Coronary artery (tissue), 2 donors: ENCODE results near the gene OLFM2.
"Not testable (repeated sequence)": the region's sequence is repeated elsewhere in the genome, so short reads cannot be mapped to it uniquely, and the experiment has no call there.

Experiments
- DNase-seq: peaks from one replicate; pipeline ENCODE4 v3.0.0-alpha.2; 2017; ENCODE audit warnings: low spot score
- H3K27ac ChIP-seq, 2 donors: fragments of 200-600 bp; sonication (generic); one replicate each; pipeline ENCODE4 v1.5.1; 2016 to 2019
- H3K4me3 ChIP-seq: fragments of 200-600 bp; sonication (generic); 2 replicates; pipeline ENCODE4 v1.5.1; 2016; ENCODE audit warnings: mild to moderate bottlenecking, moderate library complexity
- TF ChIP-seq, protein P1 (sequence below): fragments of 200-600 bp; sonication (generic); IDR thresholded peaks from one replicate; pipeline ENCODE4 v1.5.1; 2019; ENCODE audit warnings: antibody characterized with exemption

OLFM2 gene

GRCh38 chr19:9834726-9835506 is 101.4 kb downstream of the OLFM2 start, which contains the start of gene PIN1:
TSS of gene PIN1 (plus strand) at chr19:9835318. CDS start at chr19:9835345, 27 bp downstream.
- H3K27ac ChIP-seq = peak within 1 kb of the TSS; percentile 58 to 85
- TF ChIP-seq, protein P1, sequence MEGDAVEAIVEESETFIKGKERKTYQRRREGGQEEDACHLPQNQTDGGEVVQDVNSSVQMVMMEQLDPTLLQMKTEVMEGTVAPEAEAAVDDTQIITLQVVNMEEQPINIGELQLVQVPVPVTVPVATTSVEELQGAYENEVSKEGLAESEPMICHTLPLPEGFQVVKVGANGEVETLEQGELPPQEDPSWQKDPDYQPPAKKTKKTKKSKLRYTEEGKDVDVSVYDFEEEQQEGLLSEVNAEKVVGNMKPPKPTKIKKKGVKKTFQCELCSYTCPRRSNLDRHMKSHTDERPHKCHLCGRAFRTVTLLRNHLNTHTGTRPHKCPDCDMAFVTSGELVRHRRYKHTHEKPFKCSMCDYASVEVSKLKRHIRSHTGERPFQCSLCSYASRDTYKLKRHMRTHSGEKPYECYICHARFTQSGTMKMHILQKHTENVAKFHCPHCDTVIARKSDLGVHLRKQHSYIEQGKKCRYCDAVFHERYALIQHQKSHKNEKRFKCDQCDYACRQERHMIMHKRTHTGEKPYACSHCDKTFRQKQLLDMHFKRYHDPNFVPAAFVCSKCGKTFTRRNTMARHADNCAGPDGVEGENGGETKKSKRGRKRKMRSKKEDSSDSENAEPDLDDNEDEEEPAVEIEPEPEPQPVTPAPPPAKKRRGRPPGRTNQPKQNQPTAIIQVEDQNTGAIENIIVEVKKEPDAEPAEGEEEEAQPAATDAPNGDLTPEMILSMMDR = peak; percentile 31
- peak; percentile 99 for DNase-seq
- H3K4me3 ChIP-seq = peak within 1 kb of the TSS; percentile 98

DNA sequence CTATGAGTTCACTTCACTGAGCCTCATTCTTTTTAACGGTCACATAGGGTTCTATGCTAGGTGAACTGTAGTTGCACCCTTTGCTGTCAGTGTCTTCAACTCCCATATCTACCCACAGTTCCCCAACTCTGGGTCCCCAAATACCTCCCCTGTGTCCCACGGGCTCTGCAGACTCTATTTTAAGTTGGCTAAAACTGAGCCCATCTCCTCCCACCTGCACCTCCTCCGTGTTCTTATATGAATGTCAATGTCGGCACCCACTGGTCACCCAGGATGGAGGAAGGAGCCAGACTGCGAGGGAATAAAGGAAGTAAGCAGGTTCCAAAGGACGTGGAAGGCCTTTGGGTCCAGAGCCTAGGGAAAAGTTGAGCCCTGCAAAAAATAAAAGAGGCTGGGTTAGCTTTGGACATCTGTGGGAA is 102.0 kb downstream of the OLFM2 start:
- Histone ChIP-seq H3K4me3 (peak overlapping the region; percentile 98), H3K27ac (peak overlapping the region in 1 of 2 donors; percentile 84)
- DNase-seq = no peak
- TF ChIP-seq, protein P1 = no peak

- H3K27ac ChIP-seq = no peak overlapping the region
Observed at GRCh38 chr19:9828551-9829063, 107.7 kb downstream of the OLFM2 start.

GRCh38 chr19:9827289-9828238 is 108.8 kb downstream of the OLFM2 start, which contains the start of gene UBL5:
TSS of gene UBL5 (plus strand) at chr19:9827918. CDS start at chr19:9828338, 420 bp downstream.
- H3K4me3 ChIP-seq = peak within 1 kb of the TSS; percentile 96
- H3K27ac ChIP-seq = peak within 1 kb of the TSS; percentile 66 to 85
- TF ChIP-seq, protein P1 = no peak
- peak; percentile 91 for DNase-seq

More at GRCh38 chr19:9828551-9829063, 107.7 kb downstream of the OLFM2 start:
- TF ChIP-seq, protein P1 = no peak
- H3K4me3 ChIP-seq = peak overlapping the region; percentile 96
- no peak for DNase-seq

GRCh38 chr19:9823816-9824215 is 112.5 kb downstream of the OLFM2 start:
- Histone ChIP-seq H3K4me3 (no peak overlapping the region), H3K27ac (no peak overlapping the region)
- TF ChIP-seq, protein P1 = no peak
- DNase-seq = no peak

DNA sequence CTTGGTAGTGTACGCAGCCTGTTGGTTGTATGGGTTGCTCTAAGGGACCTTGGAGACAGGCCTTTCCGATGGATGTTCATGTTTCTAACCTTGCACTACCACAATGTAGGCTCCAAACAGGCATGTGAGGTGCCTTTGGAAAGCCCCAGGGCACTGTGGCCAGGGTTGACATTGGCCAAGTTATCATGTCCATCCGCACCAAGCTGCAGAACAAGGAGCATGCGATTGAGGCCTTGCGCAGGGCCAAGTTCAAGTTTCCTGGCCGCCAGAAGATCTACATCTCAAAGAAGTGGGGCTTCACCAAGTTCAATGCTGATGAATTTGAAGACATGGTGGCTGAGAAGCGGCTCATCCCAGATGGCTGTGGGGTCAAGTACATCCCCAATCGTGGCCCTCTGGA is 116.3 kb downstream of the OLFM2 start:
- not testable (repeated sequence) for DNase-seq
- Histone ChIP-seq H3K27ac (peak overlapping the region in 1 of 2 donors; percentile 99), H3K4me3 (peak overlapping the region; percentile 100)

DNA sequence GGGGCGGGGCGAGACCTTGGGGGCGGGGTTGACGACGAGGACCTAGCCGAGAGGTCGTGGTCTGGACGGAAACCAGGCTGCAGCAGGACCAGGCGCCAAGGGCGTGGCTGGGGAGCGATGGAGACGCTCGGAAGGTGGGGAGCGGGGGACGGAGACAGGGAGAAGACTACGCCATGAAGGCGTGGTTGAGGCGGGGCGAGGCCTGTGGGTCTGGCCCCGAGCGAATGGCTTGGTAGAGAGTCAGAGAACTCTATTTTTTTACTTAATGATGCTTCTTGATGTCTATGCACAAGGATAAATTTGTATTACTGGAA is 116.8 kb downstream of the OLFM2 start:
- H3K27ac ChIP-seq = peak overlapping the region in 1 of 2 donors; percentile 99
- TF ChIP-seq, protein P1 = no peak
- H3K4me3 ChIP-seq = peak overlapping the region; percentile 100
- DNase-seq = no peak
